Forelimb muscle (tissue), 1 donor: ENCODE data around the gene HSD17B11. TPM values are rescaled to one million over a fixed set of nuclear protein-coding genes. Genes with fewer than 3 reads are reported as not detected.
"Not testable (repeated sequence)": the region's sequence is repeated elsewhere in the genome, so short reads cannot be mapped to it uniquely, and the experiment has no call there.

Source experiments
- DNase-seq: peaks from one replicate; pipeline ENCODE4 v3.0.0-alpha.2; 2013; ENCODE audit warnings: low read depth
- polyA plus RNA-seq: library from polyadenylated mRNA; unstranded; fragments of 120-200 nt; gene quantifications from one replicate; pipeline ENCODE4 v1.2.1, GENCODE V29; 2013; ENCODE audit not compliant: insufficient read length

HSD17B11 gene
- polyA plus RNA-seq, 1 donor, result 18.7 TPM

- no peak for DNase-seq
Measured at GRCh38 chr4:87405211-87405820, 14.3 kb upstream of the HSD17B11 start.

GRCh38 chr4:87403732-87404131, 12.7 kb upstream of the HSD17B11 start:
- not testable (repeated sequence) for DNase-seq

- no peak for DNase-seq
Measured at GRCh38 chr4:87399954-87400353, 9.0 kb upstream of the HSD17B11 start.

- no peak for DNase-seq
Measured at GRCh38 chr4:87399148-87399547, 8.2 kb upstream of the HSD17B11 start.

- DNase-seq, result not testable (repeated sequence)
Measured at GRCh38 chr4:87395851-87396250, 4.9 kb upstream of the HSD17B11 start.

- not testable (repeated sequence) for DNase-seq
Measured at GRCh38 chr4:87395073-87395472, 4.1 kb upstream of the HSD17B11 start.

- no peak for DNase-seq
Measured at GRCh38 chr4:87392183-87392582, 1.2 kb upstream of the HSD17B11 start.

- DNase-seq, result no peak
Measured at GRCh38 chr4:87391576-87392054, 627 bp upstream of the HSD17B11 start.

- no peak for DNase-seq
Measured at GRCh38 chr4:87390551-87390890, 467 bp downstream of the HSD17B11 start.

GRCh38 chr4:87390055-87390454, 933 bp downstream of the HSD17B11 start:
- DNase-seq, result not testable (repeated sequence)

- no peak for DNase-seq
Measured at GRCh38 chr4:87388901-87389300, 2.1 kb downstream of the HSD17B11 start.

GRCh38 chr4:87387237-87387636, 3.8 kb downstream of the HSD17B11 start:
- no peak for DNase-seq

GRCh38 chr4:87384466-87385132, 6.4 kb downstream of the HSD17B11 start:
- not testable (repeated sequence) for DNase-seq

- DNase-seq, result no peak
Measured at GRCh38 chr4:87382931-87383330, 8.1 kb downstream of the HSD17B11 start.

- no peak for DNase-seq
Measured at GRCh38 chr4:87382116-87382515, 8.9 kb downstream of the HSD17B11 start.

GRCh38 chr4:87377816-87378215, 13.2 kb downstream of the HSD17B11 start:
- DNase-seq, result no peak

- peak; percentile 32 for DNase-seq
Measured at GRCh38 chr4:87375719-87376291, 15.2 kb downstream of the HSD17B11 start.

- DNase-seq, result no peak
Measured at GRCh38 chr4:87370068-87370467, 20.9 kb downstream of the HSD17B11 start.

GRCh38 chr4:87366521-87367162, 24.3 kb downstream of the HSD17B11 start:
- no peak for DNase-seq

- no peak for DNase-seq
Measured at GRCh38 chr4:87365348-87365747, 25.6 kb downstream of the HSD17B11 start.

GRCh38 chr4:87363552-87363951, 27.4 kb downstream of the HSD17B11 start:
- no peak for DNase-seq

- no peak for DNase-seq
Measured at GRCh38 chr4:87360338-87360935, 30.6 kb downstream of the HSD17B11 start.
